Astrocyte of the hippocampus (primary cell): ENCODE data around the gene GIMAP6.
"Not testable (repeated sequence)": the region's sequence is repeated elsewhere in the genome, so short reads cannot be mapped to it uniquely, and the experiment has no call there.

Experiments used
- DNase-seq: peaks from one replicate; pipeline ENCODE4 v3.0.0; 2011; ENCODE audit warnings: low read depth, low spot score

The GIMAP6 gene

GRCh38 chr7:150645259-150646020 lies 13.3 kb upstream of the GIMAP6 start:
- DNase-seq: no peak

DNA sequence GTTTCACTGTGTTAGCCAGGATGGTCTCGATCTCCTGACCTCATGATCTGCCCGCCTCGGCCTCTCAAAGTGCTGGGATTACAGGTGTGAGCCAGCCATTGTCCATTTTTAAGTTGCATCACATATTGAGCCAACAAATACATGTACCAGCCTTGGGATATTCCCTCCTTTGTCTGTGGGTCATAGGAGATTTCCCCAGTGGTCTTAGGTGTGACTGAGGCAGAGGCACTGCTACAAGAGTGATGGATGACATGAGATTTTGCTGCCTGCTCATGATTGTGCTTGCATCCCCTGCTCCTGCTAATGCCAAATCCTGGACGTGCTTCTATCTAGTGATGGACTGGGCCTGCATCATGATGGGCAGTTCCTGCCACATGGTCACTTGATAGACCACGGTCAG lies 10.7 kb upstream of the GIMAP6 start:
- no peak for DNase-seq

DNA sequence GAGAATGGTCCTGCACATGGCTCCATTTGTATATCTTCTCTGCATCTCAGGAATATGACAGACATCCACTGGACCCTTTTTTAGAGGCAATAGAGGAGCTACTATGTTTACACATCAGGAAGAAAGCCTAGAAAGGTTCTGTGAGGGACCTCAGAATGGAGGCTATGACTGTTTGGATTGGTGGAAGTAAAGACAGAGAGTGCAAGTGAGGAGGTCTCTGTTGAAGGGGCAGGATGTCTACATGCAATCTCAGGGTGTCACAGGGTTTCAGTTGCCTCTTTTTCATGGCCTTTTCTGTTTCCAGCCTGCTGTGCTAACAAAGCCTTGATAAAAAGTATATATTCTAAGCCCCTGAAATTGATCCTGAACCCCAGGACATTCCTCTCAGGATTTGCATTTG lies 9.7 kb upstream of the GIMAP6 start:
- DNase-seq: no peak

DNA sequence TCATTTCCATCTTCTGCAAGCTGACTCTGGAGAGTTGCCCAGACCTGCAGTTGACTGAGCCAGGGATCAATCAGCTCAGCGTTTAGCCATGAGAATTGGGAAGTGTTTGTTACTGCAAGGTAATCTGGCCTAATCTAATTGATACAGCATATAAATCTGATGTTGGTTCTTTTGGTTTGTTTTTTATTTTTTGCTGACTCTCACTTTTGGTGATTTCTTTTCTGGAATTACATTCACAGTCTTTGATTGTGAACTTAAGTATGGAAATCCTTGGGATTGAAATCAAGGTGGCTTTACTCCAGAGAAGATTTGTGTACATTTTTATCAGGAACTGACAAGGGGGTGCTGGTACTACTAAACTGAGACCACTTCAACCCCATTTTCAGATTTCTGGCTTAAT lies 1.7 kb upstream of the GIMAP6 start:
- no peak for DNase-seq

GRCh38 chr7:150631084-150631826 lies 930 bp downstream of the GIMAP6 start:
- DNase-seq: no peak

DNA sequence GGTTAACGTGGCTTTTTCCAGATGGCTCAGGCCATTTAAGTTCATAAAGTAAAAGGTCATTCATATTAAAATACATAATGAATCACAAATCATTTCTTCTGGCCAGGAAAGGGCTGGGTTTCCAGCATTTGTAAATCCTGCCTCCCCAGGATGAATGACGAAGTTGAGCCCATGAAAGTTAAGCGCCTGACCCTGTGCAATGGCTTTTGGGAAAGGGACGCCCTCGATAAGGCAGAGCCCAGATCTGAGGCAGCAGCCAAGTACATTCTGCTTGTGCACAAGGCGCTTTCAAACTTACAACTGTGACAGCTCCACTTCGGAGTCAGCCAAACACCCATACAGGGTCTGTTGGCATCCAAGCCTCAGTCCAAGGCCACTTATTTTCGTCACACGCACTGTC lies 2.8 kb downstream of the GIMAP6 start:
- no peak for DNase-seq

DNA sequence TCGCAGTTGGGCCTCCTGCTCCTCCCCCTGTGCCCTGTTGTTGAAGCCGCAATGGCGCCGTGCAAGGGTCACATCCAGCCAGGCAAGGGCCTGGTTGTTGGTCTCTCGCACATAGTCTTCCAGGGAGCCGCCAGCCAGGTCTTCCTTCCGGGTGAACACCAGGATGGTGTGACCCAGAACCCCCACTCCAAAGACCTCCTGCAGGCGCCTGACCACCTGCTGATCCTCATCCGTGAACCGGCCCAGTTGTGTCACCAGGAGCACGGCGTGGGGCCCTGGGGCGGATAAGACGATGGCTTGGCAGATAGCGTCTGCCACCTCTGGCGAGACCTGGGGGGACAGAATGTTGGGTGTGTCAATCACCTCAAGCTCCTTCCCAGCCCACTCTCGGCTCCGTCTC lies 4.2 kb downstream of the GIMAP6 start:
- no peak for DNase-seq

- DNase-seq: no peak
Observed at GRCh38 chr7:150626696-150627095, 5.5 kb downstream of the GIMAP6 start.

GRCh38 chr7:150621376-150621775 lies 10.8 kb downstream of the GIMAP6 start:
- DNase-seq: no peak

GRCh38 chr7:150620617-150621371 lies 11.4 kb downstream of the GIMAP6 start:
- DNase-seq: no peak

- DNase-seq: no peak
Observed at GRCh38 chr7:150620061-150620460, 12.1 kb downstream of the GIMAP6 start.

DNA sequence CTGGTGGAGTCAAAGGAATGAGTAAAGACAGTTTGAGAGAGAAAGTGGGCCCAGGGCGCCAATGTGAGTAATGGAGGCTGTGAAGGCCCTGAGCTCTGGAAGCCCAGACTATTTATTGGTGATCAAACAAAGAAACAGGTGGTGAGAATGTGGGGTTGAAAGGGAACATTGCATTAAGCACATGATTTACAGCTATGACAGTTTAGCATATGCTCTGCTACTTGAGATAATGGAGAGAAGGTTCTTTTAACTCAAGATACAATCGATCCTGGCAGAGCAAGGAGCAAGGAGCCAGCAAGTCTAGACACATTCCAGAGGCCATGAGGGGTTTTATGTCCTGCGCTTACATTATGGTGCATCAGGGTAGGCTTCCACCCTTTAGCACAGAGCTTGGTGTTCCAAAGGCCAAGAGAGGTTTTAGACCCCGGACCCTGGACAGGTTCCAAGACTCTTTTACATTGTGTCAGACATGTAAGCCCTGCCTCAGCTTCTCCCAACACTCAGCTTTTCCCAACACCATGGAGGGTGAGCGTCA lies 16.9 kb downstream of the GIMAP6 start:
- DNase-seq: not testable (repeated sequence)

DNA sequence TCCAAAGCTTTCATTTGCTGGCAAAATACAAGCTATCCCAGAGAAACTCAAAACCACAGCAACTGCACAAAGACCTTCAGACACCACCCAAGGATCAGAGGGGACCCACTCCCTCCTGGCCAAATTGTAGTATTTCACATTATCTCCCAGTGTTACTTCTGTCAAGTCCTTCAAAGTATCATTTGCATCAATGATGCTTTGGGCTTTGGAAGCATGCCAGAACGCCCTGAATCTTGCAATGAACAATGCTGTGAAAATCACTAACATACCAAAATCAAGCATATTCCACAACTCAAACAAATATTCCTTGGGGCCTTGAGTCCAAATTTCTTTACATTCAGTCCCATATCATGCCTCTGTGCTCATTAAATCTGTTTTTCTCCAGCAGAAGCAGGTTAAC lies 17.8 kb downstream of the GIMAP6 start:
- DNase-seq: not testable (repeated sequence)

- DNase-seq: no peak
Observed at GRCh38 chr7:150613880-150614279, 18.3 kb downstream of the GIMAP6 start.

GRCh38 chr7:150612925-150613324 lies 19.3 kb downstream of the GIMAP6 start:
- DNase-seq: no peak

GRCh38 chr7:150610233-150610632 lies 22.0 kb downstream of the GIMAP6 start:
- DNase-seq: no peak

DNA sequence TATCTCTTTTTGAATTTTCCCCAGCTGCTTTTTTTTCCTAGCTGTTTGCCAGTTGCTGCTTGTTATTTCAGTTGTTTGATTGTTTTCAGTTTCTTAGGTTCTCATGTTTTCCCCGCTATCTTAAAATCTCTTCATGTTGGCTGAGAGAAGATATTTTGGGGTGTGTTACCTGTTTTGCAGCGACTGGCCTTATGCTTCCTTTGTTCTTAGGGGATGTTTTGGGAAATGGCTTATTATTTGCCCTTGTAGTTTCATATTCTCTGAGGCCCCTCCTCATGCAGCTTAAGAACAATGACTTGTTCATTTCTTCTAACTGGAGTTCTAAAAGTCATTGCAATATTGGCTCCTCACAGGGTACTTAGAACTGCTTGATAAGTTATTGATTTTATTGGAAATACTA lies 28.6 kb downstream of the GIMAP6 start:
- not testable (repeated sequence) for DNase-seq

DNA sequence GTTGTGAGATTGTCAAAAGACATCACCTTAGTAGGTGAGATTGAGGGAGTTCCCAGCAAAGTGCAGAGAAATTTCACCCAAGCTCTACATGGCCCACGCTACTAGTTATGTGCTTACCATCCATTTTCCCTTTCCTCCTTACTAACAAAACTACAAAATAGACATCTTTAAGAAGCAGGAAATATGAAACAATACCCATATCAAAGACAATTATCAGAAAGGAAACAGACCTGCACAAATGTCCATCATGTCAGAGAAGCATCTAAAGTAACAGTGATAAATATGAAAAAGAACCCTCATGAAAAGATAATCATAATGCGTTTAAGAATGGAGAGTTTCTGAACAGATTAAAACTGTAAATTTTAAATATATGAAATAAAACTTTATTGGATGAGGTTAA lies 36.8 kb downstream of the GIMAP6 start:
- DNase-seq: no peak

DNA sequence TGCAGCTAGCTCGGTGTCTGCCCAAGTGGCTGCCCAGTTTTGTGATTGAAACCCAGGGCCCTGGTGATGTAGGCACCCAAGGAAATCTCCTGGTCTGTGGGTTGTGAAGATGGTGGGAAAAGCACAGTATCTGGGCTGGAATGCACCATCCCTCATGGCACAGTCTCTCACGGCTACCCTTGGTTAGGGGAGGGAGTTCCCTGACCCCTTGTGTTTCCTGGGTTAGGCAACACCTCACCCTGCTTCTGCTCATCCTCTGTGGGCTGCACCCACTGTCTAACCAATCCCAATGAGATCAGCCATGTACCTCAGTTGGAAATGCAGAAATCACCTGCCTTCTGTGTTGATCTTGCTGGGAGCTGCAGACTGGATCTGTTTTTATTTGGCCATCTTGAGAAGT lies 37.4 kb downstream of the GIMAP6 start:
- DNase-seq: no peak

- no peak for DNase-seq
Observed at GRCh38 chr7:150587551-150587950, 44.6 kb downstream of the GIMAP6 start.

GRCh38 chr7:150586785-150587152 lies 45.4 kb downstream of the GIMAP6 start:
- DNase-seq: no peak

DNA sequence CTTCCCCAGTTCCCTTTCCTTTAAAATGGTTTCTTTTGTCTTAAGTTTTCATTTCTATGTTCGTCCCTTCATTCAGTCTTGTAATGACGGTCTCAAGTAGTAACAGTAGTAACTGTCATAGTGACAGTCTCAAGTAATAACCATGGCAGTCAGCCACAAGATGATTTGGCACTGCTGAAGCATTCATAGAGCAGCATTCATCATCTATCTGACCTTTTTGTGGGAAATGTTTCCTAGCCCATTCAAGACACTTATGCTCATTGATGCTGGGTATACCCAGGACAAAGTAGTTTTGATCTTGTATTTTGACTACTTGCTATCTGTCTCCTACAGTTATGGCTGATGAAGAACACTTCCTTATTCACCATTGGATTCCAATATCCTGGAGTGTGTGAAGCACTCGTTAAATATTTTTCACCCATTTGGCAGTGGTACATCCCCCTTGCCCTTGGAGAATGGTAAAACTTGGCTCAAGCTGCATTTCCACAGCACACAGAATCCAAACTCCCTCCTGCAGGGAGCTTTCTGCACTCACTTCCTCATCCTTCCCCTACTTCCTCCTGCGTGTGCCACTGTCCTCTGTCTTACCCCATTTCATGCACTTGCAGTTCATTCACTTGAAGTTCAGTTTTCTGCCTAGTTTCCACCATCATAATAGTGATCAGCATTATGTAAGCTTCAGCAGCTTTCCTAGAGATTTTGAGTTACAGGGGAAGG lies 46.0 kb downstream of the GIMAP6 start:
- DNase-seq: no peak
